ENCODE results near the gene HDAC7. TPM values are rescaled to one million over a fixed set of nuclear protein-coding genes. Genes with fewer than 3 reads are reported as not detected.
A peak's percentile ranks its signal among the peaks of the same experiment; 100 is the strongest.

The HDAC7 gene
- total RNA-seq, 1 donor from 2014 or later = 76.0 TPM

DNA sequence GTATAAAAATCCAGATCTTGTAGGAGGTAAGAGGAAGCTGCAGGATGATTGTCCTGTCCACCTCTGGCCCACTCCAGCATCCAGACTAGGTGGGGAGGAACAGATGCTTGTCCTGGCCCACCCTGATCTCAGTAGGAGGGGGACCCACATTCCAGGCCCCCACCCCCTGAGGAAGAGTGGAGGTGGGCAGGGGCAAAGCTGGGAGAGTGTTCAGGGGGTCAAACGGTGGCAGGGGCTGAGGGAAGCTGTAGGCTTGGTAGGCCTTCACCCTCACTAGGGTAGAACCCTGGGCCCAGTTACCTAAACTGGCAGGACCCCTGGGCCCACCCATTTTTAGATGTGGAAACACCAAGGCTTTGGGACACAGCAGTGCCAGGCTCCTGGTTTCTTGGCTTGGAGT, 42.6 kb downstream of the HDAC7 start:
- H3K27ac Mint-ChIP-seq (ENCODE audit: unreplicated experiment) = peak overlapping the region; percentile 78
- H3K4me3 Mint-ChIP-seq = peak overlapping the region; percentile 93
- H3K36me3 Mint-ChIP-seq (ENCODE audit: low read depth) = no peaks in the 10 kb centered on the region
- H3K4me1 Mint-ChIP-seq = peaks cover 51% of the 10 kb centered on the region
- DNase-seq (ENCODE audit: low read depth, low spot score) = no peak
- H3K9me3 Mint-ChIP-seq = no peaks in the 10 kb centered on the region
- H3K27me3 Mint-ChIP-seq (ENCODE audit: low read depth) = peaks cover 13% of the 10 kb centered on the region
- TF ChIP-seq, protein P1, sequence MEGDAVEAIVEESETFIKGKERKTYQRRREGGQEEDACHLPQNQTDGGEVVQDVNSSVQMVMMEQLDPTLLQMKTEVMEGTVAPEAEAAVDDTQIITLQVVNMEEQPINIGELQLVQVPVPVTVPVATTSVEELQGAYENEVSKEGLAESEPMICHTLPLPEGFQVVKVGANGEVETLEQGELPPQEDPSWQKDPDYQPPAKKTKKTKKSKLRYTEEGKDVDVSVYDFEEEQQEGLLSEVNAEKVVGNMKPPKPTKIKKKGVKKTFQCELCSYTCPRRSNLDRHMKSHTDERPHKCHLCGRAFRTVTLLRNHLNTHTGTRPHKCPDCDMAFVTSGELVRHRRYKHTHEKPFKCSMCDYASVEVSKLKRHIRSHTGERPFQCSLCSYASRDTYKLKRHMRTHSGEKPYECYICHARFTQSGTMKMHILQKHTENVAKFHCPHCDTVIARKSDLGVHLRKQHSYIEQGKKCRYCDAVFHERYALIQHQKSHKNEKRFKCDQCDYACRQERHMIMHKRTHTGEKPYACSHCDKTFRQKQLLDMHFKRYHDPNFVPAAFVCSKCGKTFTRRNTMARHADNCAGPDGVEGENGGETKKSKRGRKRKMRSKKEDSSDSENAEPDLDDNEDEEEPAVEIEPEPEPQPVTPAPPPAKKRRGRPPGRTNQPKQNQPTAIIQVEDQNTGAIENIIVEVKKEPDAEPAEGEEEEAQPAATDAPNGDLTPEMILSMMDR (conservative IDR thresholded peaks at IDR 0.05) = no peak

DNA sequence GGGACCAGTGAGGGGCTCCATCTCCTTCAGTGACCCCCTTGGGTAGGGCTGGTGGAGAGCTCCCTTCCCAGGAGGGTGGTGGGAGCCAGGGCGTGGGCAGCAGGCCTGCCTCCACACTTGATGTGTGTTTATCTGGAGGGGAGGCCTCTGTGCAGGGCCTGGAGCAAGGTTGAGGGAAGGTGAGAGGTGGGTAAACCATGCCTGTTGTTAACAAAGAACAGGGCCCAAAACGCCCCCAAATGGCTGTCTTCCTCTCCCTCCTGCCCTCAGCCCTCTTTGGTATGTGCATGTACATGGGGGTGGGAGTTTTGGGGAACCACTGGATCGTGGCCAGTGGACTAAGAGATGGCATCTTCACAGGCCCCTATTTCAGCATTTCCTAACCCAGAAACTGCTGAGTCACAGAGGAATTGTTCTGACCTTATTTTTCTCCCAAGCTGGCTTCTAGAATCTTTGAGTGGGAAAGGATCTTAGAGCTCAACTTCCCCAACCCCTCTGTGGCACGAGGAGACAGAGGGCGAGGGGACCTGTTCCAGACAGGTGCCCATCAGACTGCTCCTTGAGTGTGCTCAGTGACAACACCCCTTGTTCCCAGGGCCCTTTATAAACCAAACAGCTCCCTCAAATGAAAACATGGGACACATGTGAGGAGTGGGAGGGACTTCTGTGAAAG, 43.1 kb downstream of the HDAC7 start:
- peak overlapping the region; percentile 78 for H3K27ac Mint-ChIP-seq (ENCODE audit: unreplicated experiment)
- peak overlapping the region; percentile 93 for H3K4me3 Mint-ChIP-seq
- peaks cover 15% of the 10 kb centered on the region for H3K27me3 Mint-ChIP-seq (ENCODE audit: low read depth)
- H3K36me3 Mint-ChIP-seq (ENCODE audit: low read depth) = no peaks in the 10 kb centered on the region
- DNase-seq (ENCODE audit: low read depth, low spot score) = no peak
- H3K4me1 Mint-ChIP-seq = peaks cover 51% of the 10 kb centered on the region
- TF ChIP-seq, protein P1 (conservative IDR thresholded peaks at IDR 0.05) = no peak
- no peaks in the 10 kb centered on the region for H3K9me3 Mint-ChIP-seq

DNA sequence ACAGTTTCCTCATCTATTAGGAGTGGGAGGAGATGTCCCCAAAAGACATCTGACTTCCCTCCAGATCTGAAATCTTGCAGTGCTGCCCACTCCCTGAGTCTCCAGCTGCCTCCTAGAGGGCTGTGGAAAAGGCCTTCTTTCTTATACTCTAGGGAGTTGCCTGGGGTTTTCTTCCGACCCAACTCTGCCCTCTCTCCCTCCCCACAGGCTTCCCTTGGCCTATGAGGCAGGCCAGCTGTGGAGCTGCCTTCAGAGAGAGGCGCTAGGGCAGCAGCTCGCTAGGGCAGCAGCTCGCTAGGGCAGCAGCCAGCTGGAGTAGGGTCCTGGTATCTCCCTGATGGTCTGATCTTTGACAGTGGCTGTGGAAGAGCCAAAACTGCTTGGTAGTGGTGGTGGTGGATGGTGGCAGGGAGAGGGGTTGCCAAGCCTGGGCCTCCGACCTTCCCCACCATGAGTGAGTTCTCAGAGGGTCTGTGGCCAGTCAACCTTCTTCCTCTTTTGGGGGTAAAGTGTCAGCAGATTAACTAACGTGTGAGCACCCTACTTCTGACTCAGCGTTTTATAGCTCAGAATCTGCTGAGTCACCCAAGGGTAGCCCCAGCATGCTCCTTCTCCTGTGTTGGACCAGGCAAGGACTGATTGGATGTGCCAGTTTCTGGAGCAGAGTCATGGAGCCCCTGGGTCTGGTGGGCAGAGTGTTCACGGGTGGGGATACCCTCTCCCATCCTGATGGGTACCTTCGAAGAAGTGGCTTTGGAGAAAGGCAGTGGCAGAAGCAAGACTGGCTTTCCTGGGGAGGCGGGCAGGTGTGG, 44.4 kb downstream of the HDAC7 start:
- no peak for DNase-seq (ENCODE audit: low read depth, low spot score)
- H3K36me3 Mint-ChIP-seq (ENCODE audit: low read depth) = no peaks in the 10 kb centered on the region
- H3K27me3 Mint-ChIP-seq (ENCODE audit: low read depth) = peaks cover 15% of the 10 kb centered on the region
- TF ChIP-seq, protein P1 (conservative IDR thresholded peaks at IDR 0.05) = no peak
- peak overlapping the region; percentile 87 for H3K27ac Mint-ChIP-seq (ENCODE audit: unreplicated experiment)
- no peaks in the 10 kb centered on the region for H3K9me3 Mint-ChIP-seq
- peak overlapping the region; percentile 93 for H3K4me3 Mint-ChIP-seq
- peaks cover 51% of the 10 kb centered on the region for H3K4me1 Mint-ChIP-seq

DNA sequence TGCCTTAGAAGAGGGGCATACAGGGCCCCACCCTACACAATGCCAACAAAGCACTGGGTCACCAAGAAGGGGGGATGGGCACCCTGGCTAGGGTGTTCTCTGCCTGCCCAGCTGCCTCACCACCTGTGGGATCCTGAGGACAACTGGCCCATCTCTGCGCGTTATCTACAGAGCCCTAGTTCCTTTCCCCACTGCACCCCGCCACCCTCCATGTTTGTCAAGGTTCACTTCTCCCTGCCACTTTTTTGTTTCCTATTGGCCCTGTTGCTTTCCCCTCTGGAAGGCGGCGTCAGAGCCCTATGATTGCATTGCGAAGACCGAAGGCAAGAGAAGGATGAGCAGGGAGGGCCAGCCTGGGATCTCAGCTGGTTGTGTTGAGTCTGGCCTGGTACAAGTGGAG, 45.0 kb downstream of the HDAC7 start:
- Mint-ChIP-seq H3K9me3 (no peaks in the 10 kb centered on the region), H3K27ac (ENCODE audit: unreplicated experiment) (no peak overlapping the region), H3K4me1 (peaks cover 51% of the 10 kb centered on the region), H3K4me3 (peak overlapping the region; percentile 93), H3K27me3 (ENCODE audit: low read depth) (peaks cover 15% of the 10 kb centered on the region), H3K36me3 (ENCODE audit: low read depth) (no peaks in the 10 kb centered on the region)
- TF ChIP-seq, protein P1 (conservative IDR thresholded peaks at IDR 0.05) = no peak
- no peak for DNase-seq (ENCODE audit: low read depth, low spot score)

DNA sequence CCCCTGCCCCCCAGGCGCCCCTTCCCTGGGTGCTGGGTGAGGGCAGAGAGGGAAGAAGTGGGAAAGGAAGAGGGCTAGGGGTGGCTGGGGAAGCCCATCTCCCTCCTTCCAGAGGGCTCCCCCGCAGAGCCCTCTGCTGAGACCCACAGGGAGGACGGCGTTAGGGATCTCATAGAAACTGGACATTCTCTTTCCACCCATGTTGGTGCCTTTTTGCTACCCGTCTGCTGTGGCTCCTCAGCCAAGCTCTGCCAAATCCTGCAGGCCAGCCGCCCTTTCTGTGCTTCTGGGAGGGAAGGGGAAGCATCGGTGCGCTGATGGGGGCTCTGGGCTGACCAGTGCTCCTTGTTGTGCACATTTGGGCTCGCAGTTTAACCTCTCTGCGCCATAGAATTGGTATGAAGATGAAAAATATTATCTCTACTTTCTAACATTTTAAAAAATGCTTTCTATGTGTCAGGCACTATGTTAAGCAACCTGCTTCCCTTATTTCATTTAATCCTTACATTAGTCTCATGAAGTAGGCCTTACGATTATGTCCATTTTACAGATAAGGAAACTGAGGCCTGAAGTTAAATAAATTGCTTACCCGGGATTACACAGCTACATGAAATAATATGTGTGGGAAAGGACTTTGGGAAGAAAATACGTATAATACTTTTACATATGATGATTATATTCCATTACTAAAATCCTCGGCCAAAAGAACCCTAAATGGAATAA, 45.7 kb downstream of the HDAC7 start:
- TF ChIP-seq, protein P1 (conservative IDR thresholded peaks at IDR 0.05) = no peak
- Mint-ChIP-seq H3K9me3 (no peaks in the 10 kb centered on the region), H3K4me3 (peak overlapping the region; percentile 93), H3K27me3 (ENCODE audit: low read depth) (peaks cover 15% of the 10 kb centered on the region), H3K4me1 (peaks cover 47% of the 10 kb centered on the region), H3K27ac (ENCODE audit: unreplicated experiment) (peak overlapping the region; percentile 88), H3K36me3 (ENCODE audit: low read depth) (no peaks in the 10 kb centered on the region)
- DNase-seq (ENCODE audit: low read depth, low spot score) = no peak
